Peyer's patch (tissue), 4 donors: ENCODE measurements around the gene PRPF38A.

ENCODE experiments used
- CTCF ChIP-seq, 6 experiments: fragments of 450-650 bp in 4 of 6; fragments of 200-600 bp in 2 of 6; sonication (generic) in 1 of 6; IDR thresholded peaks; one replicate each; pipeline ENCODE4 v1.5.1; 2017 to 2019; ENCODE audit warnings: antibody characterized with exemption in 6 of 6, mild to moderate bottlenecking in 3 of 6, moderate library complexity in 1 of 6
- POLR2A ChIP-seq, 2 donors: fragments of 450-650 bp; IDR thresholded peaks; one replicate each; pipeline ENCODE4 v1.5.1; 2017; ENCODE audit warnings: antibody characterized with exemption in 2 of 2, mild to moderate bottlenecking in 2 of 2, moderate library complexity in 2 of 2

- TF ChIP-seq POLR2A (IDR thresholded peaks at IDR 0.05): no peak
- TF ChIP-seq CTCF (IDR thresholded peaks at IDR 0.05): no peak
These were observed 32.4 kb downstream of the PRPF38A start for GRCh38 chr1:52436817-52437216.
